Breast epithelium (tissue), 4 donors: ENCODE data around the gene TSPAN17. TPM values are rescaled to one million over a fixed set of nuclear protein-coding genes. Genes with fewer than 3 reads are reported as not detected.
A peak's percentile ranks its signal among the peaks of the same experiment; 100 is the strongest.

Experiments
- DNase-seq, 2 donors: peaks; one replicate each; pipeline ENCODE4 v3.0.0-alpha.2; 2019; ENCODE audit warnings: low spot score in 2 of 2
- H3K27ac ChIP-seq, 2 donors: fragments of 200-600 bp; sonication (generic) in 1 of 2; one replicate each; pipeline ENCODE4 v1.5.1; 2016 to 2019; ENCODE audit warnings: mild to moderate bottlenecking in 1 of 2
- H3K27me3 ChIP-seq, 2 donors: fragments of 200-600 bp; sonication (generic) in 1 of 2; one replicate each; pipeline versions ENCODE4 v1.5.1 to v1.6.0; 2017 to 2019; ENCODE audit warnings: control low read depth in 1 of 2, mild to moderate bottlenecking in 1 of 2
- H3K36me3 ChIP-seq: fragments of 200-600 bp; one replicate; pipeline ENCODE4 v1.5.1; 2019
- H3K4me1 ChIP-seq, 2 donors: fragments of 200-600 bp; sonication (generic); one replicate each; pipeline ENCODE4 v1.5.1; 2016 to 2019; ENCODE audit warnings: control low read depth in 1 of 2
- H3K4me3 ChIP-seq, 3 donors: fragments of 200-600 bp; sonication (generic); 1 replicate in 2 of 3; 2 replicates in 1 of 3; pipeline ENCODE4 v1.5.1; 2016 to 2019; ENCODE audit warnings: mild to moderate bottlenecking in 3 of 3, moderate library complexity in 2 of 3
- H3K9me3 ChIP-seq, 2 donors: fragments of 200-600 bp; sonication (generic) in 1 of 2; one replicate each; pipeline ENCODE4 v1.5.1; 2016 to 2019; ENCODE audit warnings: control low read depth in 1 of 2
- POLR2A ChIP-seq: fragments of 450-650 bp; IDR thresholded peaks from one replicate; pipeline ENCODE4 v1.6.1; 2016; ENCODE audit warnings: antibody characterized with exemption, mild to moderate bottlenecking, moderate library complexity
- POLR2AphosphoS5 ChIP-seq, 3 donors: sonication (generic); formaldehyde crosslinking; IDR thresholded peaks; one replicate each; pipeline ENCODE4 v1.6.1; 2017; ENCODE audit warnings: antibody characterized with exemption in 3 of 3
- intact Hi-C: fragments of 100-400 bp; cut with DNase I; formaldehyde crosslinking; loops from one replicate; pipeline ENCODE4 v1.15.1; 2023; ENCODE audit warnings: low total_unique reads
- total RNA-seq, 3 donors: library from RNA; depleted of rRNA; stranded (reverse); fragments of >200 nt; gene quantifications; one replicate each; pipeline ENCODE4 v1.1.0, GENCODE V29; 2016
- TF ChIP-seq, protein P1 (sequence below), 3 donors: fragments of 450-650 bp; IDR thresholded peaks; one replicate each; pipeline ENCODE4 v1.5.1; 2016 to 2017; ENCODE audit warnings: antibody characterized with exemption in 3 of 3, mild to moderate bottlenecking in 3 of 3, moderate library complexity in 3 of 3

Gene TSPAN17
- total RNA-seq, 3 donors from 2014 or later = 10.4 to 20.0 (median 18.3) TPM

GRCh38 chr5:176648474-176649194, 1.4 kb downstream of the TSPAN17 start:
- H3K27ac ChIP-seq = peak overlapping the region; percentile 76
- H3K4me3 ChIP-seq = peak overlapping the region; percentile 61 to 76 (median 74)
- H3K9me3 ChIP-seq = no peaks in the 10 kb centered on the region
- intact Hi-C loops = no loop called here
- H3K4me1 ChIP-seq = no peaks in the 10 kb centered on the region
- TF ChIP-seq, protein P1, sequence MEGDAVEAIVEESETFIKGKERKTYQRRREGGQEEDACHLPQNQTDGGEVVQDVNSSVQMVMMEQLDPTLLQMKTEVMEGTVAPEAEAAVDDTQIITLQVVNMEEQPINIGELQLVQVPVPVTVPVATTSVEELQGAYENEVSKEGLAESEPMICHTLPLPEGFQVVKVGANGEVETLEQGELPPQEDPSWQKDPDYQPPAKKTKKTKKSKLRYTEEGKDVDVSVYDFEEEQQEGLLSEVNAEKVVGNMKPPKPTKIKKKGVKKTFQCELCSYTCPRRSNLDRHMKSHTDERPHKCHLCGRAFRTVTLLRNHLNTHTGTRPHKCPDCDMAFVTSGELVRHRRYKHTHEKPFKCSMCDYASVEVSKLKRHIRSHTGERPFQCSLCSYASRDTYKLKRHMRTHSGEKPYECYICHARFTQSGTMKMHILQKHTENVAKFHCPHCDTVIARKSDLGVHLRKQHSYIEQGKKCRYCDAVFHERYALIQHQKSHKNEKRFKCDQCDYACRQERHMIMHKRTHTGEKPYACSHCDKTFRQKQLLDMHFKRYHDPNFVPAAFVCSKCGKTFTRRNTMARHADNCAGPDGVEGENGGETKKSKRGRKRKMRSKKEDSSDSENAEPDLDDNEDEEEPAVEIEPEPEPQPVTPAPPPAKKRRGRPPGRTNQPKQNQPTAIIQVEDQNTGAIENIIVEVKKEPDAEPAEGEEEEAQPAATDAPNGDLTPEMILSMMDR (IDR thresholded peaks at IDR 0.05) = no peak
- TF ChIP-seq POLR2AphosphoS5 (IDR thresholded peaks at IDR 0.05) = no peak
- TF ChIP-seq POLR2A = no peak
- no peaks in the 10 kb centered on the region for H3K27me3 ChIP-seq
- DNase-seq = no peak
- H3K36me3 ChIP-seq = no peaks in the 10 kb centered on the region

DNA sequence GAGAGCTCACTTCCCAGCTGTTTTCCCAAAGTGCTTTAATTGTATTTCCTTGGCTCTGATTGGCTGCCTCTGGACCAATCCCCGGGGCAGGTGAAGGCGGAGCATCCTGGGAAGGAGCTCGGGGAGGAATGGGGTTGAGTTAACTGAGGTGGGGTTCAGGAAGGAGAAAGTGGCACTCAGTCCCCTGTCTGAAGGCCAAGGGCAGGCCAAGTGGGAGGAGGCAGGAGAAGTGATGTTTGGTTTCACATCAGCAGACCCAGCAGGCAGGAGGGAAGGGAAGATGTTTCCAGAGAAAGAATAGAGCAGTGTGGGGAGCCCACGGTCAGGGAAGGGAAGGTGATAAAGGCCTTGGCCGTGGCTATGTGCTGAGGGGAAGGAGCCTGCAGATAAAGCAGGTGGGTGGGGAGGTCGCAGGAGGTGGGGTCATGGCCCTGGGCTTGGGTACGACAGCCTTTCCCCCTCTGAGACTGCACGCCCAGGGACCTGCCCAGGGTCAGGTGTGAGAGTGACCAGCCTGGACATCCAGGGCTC, 3.1 kb downstream of the TSPAN17 start:
- no peaks in the 10 kb centered on the region for H3K27me3 ChIP-seq
- no peak overlapping the region for H3K4me3 ChIP-seq
- no peaks in the 10 kb centered on the region for H3K36me3 ChIP-seq
- DNase-seq = no peak
- no peak for TF ChIP-seq POLR2AphosphoS5 (IDR thresholded peaks at IDR 0.05)
- no peak for TF ChIP-seq POLR2A
- TF ChIP-seq, protein P1 (IDR thresholded peaks at IDR 0.05) = no peak
- no peaks in the 10 kb centered on the region for H3K9me3 ChIP-seq
- intact Hi-C loops = no loop called here
- H3K27ac ChIP-seq = no peak overlapping the region
- H3K4me1 ChIP-seq = no peaks in the 10 kb centered on the region

DNA sequence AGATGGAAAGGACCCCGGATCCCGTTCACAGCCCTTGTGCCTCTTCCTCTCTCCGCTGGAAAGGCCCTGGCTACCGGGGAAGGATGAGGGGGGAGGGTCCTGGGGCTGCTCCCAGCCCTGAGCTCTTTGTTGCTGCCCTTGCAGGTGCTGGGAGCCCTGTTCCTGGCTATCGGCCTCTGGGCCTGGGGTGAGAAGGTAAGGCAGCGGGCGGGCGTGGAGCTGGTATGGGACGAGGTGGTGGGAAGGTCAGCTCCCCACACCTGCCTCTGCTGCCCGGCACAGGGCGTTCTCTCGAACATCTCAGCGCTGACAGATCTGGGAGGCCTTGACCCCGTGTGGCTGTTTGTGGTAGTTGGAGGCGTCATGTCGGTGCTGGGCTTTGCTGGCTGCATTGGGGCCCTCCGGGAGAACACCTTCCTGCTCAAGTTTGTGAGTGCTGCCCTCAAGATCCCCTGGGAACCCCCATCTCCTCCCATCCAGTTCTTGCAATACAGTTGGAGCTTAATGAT, 4.2 kb downstream of the TSPAN17 start:
- Histone ChIP-seq H3K27ac (no peak overlapping the region), H3K27me3 (no peaks in the 10 kb centered on the region), H3K9me3 (no peaks in the 10 kb centered on the region), H3K36me3 (no peaks in the 10 kb centered on the region), H3K4me1 (no peaks in the 10 kb centered on the region), H3K4me3 (no peak overlapping the region)
- no peak for DNase-seq
- intact Hi-C loops = no loop called here
- TF ChIP-seq POLR2AphosphoS5 (IDR thresholded peaks at IDR 0.05) (no peak), POLR2A (no peak)
- TF ChIP-seq, protein P1 (IDR thresholded peaks at IDR 0.05) = no peak

- TF ChIP-seq POLR2A (no peak), POLR2AphosphoS5 (IDR thresholded peaks at IDR 0.05) (no peak)
- TF ChIP-seq, protein P1 (IDR thresholded peaks at IDR 0.05) = no peak
- no peak overlapping the region for H3K4me3 ChIP-seq
- no peak for DNase-seq
- no peaks in the 10 kb centered on the region for H3K9me3 ChIP-seq
- H3K27ac ChIP-seq = no peak overlapping the region
- no peaks in the 10 kb centered on the region for H3K36me3 ChIP-seq
- no peaks in the 10 kb centered on the region for H3K4me1 ChIP-seq
- intact Hi-C loops = no loop called here
- H3K27me3 ChIP-seq = no peaks in the 10 kb centered on the region
Observed at GRCh38 chr5:176652136-176652535, 4.9 kb downstream of the TSPAN17 start.
